Endothelial cell of umbilical vein (primary cell): ENCODE results near the gene CCDC183. TPM values are rescaled to one million over a fixed set of nuclear protein-coding genes. Genes with fewer than 3 reads are reported as not detected.

Source experiments
- BruUV-seq: library from RNA; stranded (reverse); fragments of 400-500 nt; replicated peaks from 2 replicates; lab custom pipeline; 2021; lab: Mats Ljungman, UMichigan
- CTCF ChIA-PET: fragments of 300-600, 350-600 bp; sonication (Branson Sonifier 250); formaldehyde crosslinking; loops from one replicate; lab custom pipeline; 2021; ENCODE audit warnings: antibody characterized with exemption, inconsistent platforms; lab: Charles Lee
- POLR2A ChIA-PET: fragments of 300-600, 350-600 bp; sonication (Branson Sonifier 250); formaldehyde crosslinking; loops from one replicate; lab custom pipeline; 2021; ENCODE audit warnings: antibody characterized with exemption, inconsistent platforms; lab: Charles Lee
- DNase-seq: peaks from one replicate; pipeline ENCODE4 v3.0.0-alpha.2; 2011; ENCODE audit warnings: low read depth, low spot score
- FAIRE-seq: peaks from 2 replicates; lab custom pipeline; 2011; peaks lifted over from hg19 to GRCh38; lab: Jason Lieb, UNC
- H2AFZ ChIP-seq: 2 replicates; pipeline ENCODE4 v1.6.0; 2012; ENCODE audit warnings: low read depth, low read length, control low read depth, inconsistent platforms
- H3K27ac ChIP-seq: 2 replicates; pipeline ENCODE4 v1.5.1; 2011; ENCODE audit warnings: low read depth, mild to moderate bottlenecking, control low read depth, low read length, moderate library complexity; ENCODE audit not compliant: insufficient read depth
- H3K27me3 ChIP-seq, 2 experiments: 2 replicates each; pipeline versions ENCODE4 v1.6.0 to v1.6.1; 2011; ENCODE audit warnings: low read length in 2 of 2, mixed read lengths in 1 of 2; ENCODE audit not compliant: control insufficient read depth in 2 of 2, insufficient read depth in 2 of 2
- H3K36me3 ChIP-seq, 2 experiments: 2 replicates in 1 of 2; 3 replicates in 1 of 2; pipeline ENCODE4 v1.5.1; 2011; ENCODE audit warnings: low read length in 2 of 2, mild to moderate bottlenecking in 1 of 2, moderate library complexity in 1 of 2; ENCODE audit not compliant: control insufficient read depth in 2 of 2, insufficient read depth in 2 of 2; ENCODE audit errors: extremely low read depth in 1 of 2
- H3K4me1 ChIP-seq: 3 replicates; pipeline ENCODE4 v1.5.1; 2011; ENCODE audit warnings: mild to moderate bottlenecking, low read length; ENCODE audit not compliant: control insufficient read depth, insufficient read depth; ENCODE audit errors: extremely low read depth
- H3K4me2 ChIP-seq: 2 replicates; pipeline ENCODE4 v1.6.1; 2011; ENCODE audit warnings: low read length, control low read depth, mixed read lengths; ENCODE audit not compliant: insufficient read depth
- H3K4me3 ChIP-seq, 3 experiments: fragments of 200-600 bp in 1 of 3; sonication (generic), shearing (Covaris generic) in 1 of 3; replicated peaks in 1 of 3; 2 replicates each; pipeline ENCODE4 v1.5.1; 2011 to 2016; ENCODE audit warnings: control low read depth in 3 of 3, low read length in 3 of 3, mild to moderate bottlenecking in 2 of 3, inconsistent platforms in 1 of 3, low read depth in 1 of 3, moderate library complexity in 1 of 3; ENCODE audit not compliant: insufficient read depth in 1 of 3
- H3K79me2 ChIP-seq: 2 replicates; pipeline ENCODE4 v1.6.0; 2012; ENCODE audit warnings: low read length, inconsistent platforms; ENCODE audit not compliant: control insufficient read depth, insufficient read depth
- H3K9ac ChIP-seq: replicated peaks from 2 replicates; pipeline ENCODE3; 2011; ENCODE audit warnings: low read length, control low read depth; ENCODE audit not compliant: insufficient read depth; ENCODE audit errors: extremely low read depth
- H3K9me1 ChIP-seq: replicated peaks from 3 replicates; pipeline ENCODE4 v1.6.0; 2011; ENCODE audit warnings: mild to moderate bottlenecking, low read length; ENCODE audit not compliant: control insufficient read depth, insufficient read depth; ENCODE audit errors: extremely low read depth
- H3K9me3 ChIP-seq: replicated peaks from 2 replicates; pipeline ENCODE4 v1.5.1; 2012; ENCODE audit warnings: low read length, inconsistent platforms; ENCODE audit not compliant: control insufficient read depth, insufficient read depth
- H4K20me1 ChIP-seq: replicated peaks from 2 replicates; pipeline ENCODE3; 2011; ENCODE audit warnings: mild to moderate bottlenecking, low read length; ENCODE audit not compliant: control insufficient read depth, insufficient read depth; ENCODE audit errors: extremely low read depth
- EZH2 ChIP-seq: IDR thresholded peaks from 2 replicates; pipeline ENCODE4 v1.6.1; 2012; ENCODE audit warnings: borderline replicate concordance, low read depth, mild to moderate bottlenecking, moderate library complexity, low read length, inconsistent platforms; ENCODE audit not compliant: severe bottlenecking
- FOS ChIP-seq: IDR thresholded peaks from 2 replicates; pipeline ENCODE4 v1.6.1; 2011; ENCODE audit warnings: mild to moderate bottlenecking, low read length, moderate library complexity, borderline replicate concordance; ENCODE audit not compliant: insufficient read depth
- JUN ChIP-seq: IDR thresholded peaks from 2 replicates; pipeline ENCODE4 v1.6.1; 2011; ENCODE audit warnings: borderline replicate concordance, low read depth; ENCODE audit not compliant: insufficient read length, insufficient read depth
- MAX ChIP-seq: IDR thresholded peaks from 2 replicates; pipeline ENCODE4 v1.6.1; 2011; ENCODE audit not compliant: insufficient read depth, insufficient read length
- MYC ChIP-seq: IDR thresholded peaks from one replicate; pipeline ENCODE4 v1.6.1; 2011; ENCODE audit warnings: mild to moderate bottlenecking, low read depth, low read length
- POLR2A ChIP-seq: IDR thresholded peaks from 2 replicates; pipeline ENCODE4 v1.6.1; 2012; ENCODE audit warnings: low read depth, mild to moderate bottlenecking, control low read depth, low read length
- dilution Hi-C: fragments of 300-500 bp; cut with MboI; formaldehyde crosslinking; loops from one replicate; pipeline ENCODE4 v1.15.0; 2019; ENCODE audit warnings: low sequenced_read_pairs; ENCODE audit not compliant: extremely low pct_ligation_motif_present
- intact Hi-C: fragments of 100-400 bp; cut with micrococcal nuclease; formaldehyde crosslinking; loops from one replicate; pipeline ENCODE4 v1.10.0; 2022
- polyA plus RNA-seq, 4 experiments: library from polyadenylated mRNA; depleted of rRNA in 3 of 4; stranded (reverse) in 3 of 4; unstranded in 1 of 4; fragments of >200 nt; gene quantifications; 2 replicates each; pipeline versions ENCODE4 v1.2.1 to v1.2.3, GENCODE V29; 2011 to 2012; ENCODE audit warnings: missing spikeins in 1 of 4
- total RNA-seq: library from RNA; stranded (reverse); gene quantifications from 2 replicates; pipeline ENCODE4 v1.2.3, GENCODE V29; 2021
- TF ChIP-seq, protein P1 (sequence below), 2 donors: IDR thresholded peaks; 1 replicate in 1 of 2; 2 replicates in 1 of 2; pipeline ENCODE4 v1.5.1; 2011; ENCODE audit warnings: low read length in 2 of 2, mild to moderate bottlenecking in 2 of 2, moderate library complexity in 2 of 2, control low read depth in 1 of 2, inconsistent platforms in 1 of 2, low read depth in 1 of 2; ENCODE audit not compliant: insufficient read depth in 1 of 2; ENCODE audit errors: extremely low read depth in 1 of 2

Gene CCDC183
- total and polyA plus RNA-seq, 2 donors (not counting 3 experiments of a cell fraction or from before 2014, with no cell fraction given), result 0.50 TPM; not detected in 1

DNA sequence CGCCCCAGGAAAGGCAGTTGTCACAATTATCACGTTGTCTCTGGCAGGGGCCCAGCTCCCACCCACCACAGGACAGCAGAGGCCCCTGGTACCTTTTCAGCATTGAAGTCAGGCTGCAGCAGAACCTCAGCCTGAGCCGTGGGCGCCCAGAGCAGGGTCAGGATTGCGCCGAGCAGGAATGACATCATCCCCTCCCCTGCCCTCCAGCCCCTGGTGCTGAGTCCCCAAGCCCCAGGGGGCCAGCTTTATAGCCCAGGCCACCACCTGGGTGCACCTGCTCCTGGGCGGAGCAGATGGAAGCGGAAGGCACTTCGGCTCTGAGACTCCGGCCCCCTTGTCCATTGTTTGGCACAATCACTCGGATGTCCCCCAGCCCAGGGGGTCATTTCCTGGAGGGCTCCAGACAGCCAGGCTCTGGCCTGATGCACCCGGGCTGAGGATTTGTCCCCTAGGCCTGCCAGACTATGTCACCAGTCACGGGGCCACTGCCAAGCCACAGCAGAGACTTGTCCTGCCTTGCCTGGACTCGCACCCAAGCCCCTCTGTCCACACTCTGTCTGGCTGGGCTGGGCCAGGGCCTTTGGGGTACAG is 31.7 kb upstream of the CCDC183 start, which contains the start of gene LCN15:
TSS of gene LCN15 (minus strand) at position 218 of the 591 bp plus-strand sequence. CDS start at position 188, 30 bp downstream.
- CTCF ChIA-PET, result interaction anchor here (1.8 kb wide), 1 partner anchor 14 kb away, joined by 4 read pairs; no protein-coding TSS in a partner anchor
- POLR2A ChIA-PET, result no interaction called here

More for the DNA sequence above, 31.7 kb upstream of the CCDC183 start, which contains the start of gene LCN15:
- DNase-seq, result no peak
- no peaks in the 10 kb centered on the region for H3K4me1 ChIP-seq
- TF ChIP-seq, protein P1, sequence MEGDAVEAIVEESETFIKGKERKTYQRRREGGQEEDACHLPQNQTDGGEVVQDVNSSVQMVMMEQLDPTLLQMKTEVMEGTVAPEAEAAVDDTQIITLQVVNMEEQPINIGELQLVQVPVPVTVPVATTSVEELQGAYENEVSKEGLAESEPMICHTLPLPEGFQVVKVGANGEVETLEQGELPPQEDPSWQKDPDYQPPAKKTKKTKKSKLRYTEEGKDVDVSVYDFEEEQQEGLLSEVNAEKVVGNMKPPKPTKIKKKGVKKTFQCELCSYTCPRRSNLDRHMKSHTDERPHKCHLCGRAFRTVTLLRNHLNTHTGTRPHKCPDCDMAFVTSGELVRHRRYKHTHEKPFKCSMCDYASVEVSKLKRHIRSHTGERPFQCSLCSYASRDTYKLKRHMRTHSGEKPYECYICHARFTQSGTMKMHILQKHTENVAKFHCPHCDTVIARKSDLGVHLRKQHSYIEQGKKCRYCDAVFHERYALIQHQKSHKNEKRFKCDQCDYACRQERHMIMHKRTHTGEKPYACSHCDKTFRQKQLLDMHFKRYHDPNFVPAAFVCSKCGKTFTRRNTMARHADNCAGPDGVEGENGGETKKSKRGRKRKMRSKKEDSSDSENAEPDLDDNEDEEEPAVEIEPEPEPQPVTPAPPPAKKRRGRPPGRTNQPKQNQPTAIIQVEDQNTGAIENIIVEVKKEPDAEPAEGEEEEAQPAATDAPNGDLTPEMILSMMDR (IDR thresholded peaks at IDR 0.05; ENCODE audit: extremely low read depth in 1 of 2, insufficient read depth in 1 of 2, low read depth in 1 of 2, low read length in 2 of 2), result no peak
- TF ChIP-seq JUN (no peak), FOS (no peak), MAX (no peak), MYC (no peak), POLR2A (no peak), EZH2 (no peak)
- BruUV-seq, result no TSS peak
- H3K9me3 ChIP-seq, result no peaks in the 10 kb centered on the region
- no peak for FAIRE-seq
- no peak within 1 kb of the TSS for H3K4me3 ChIP-seq
- H3K79me2 ChIP-seq, result no peaks in the 10 kb centered on the region
- no peaks in the 10 kb centered on the region for H3K27me3 ChIP-seq
- intact Hi-C loops, result no loop called here
- H3K9me1 ChIP-seq, result no peaks in the 10 kb centered on the region
- dilution Hi-C loops, result no loop called here
- H3K4me2 ChIP-seq, result no peak within 1 kb of the TSS
- H3K9ac ChIP-seq, result no peak within 1 kb of the TSS
- no peaks in the 10 kb centered on the region for H3K36me3 ChIP-seq
- H2AFZ ChIP-seq, result no peak within 1 kb of the TSS
- H3K27ac ChIP-seq, result no peak within 1 kb of the TSS
- no peaks in the 10 kb centered on the region for H4K20me1 ChIP-seq
